Stomach (tissue), 4 donors: ENCODE results near the gene CAPN15.

ENCODE experiments used
- CTCF ChIP-seq, 7 experiments: fragments of 450-650 bp in 4 of 7; fragments of 200-600 bp in 3 of 7; sonication (generic) in 3 of 7; IDR thresholded peaks; one replicate each; pipeline ENCODE4 v1.5.1; 2016 to 2019; ENCODE audit warnings: antibody characterized with exemption in 7 of 7, control low read depth in 2 of 7, mild to moderate bottlenecking in 1 of 7
- POLR2A ChIP-seq, 4 donors: fragments of 450-650 bp; IDR thresholded peaks; one replicate each; pipeline ENCODE4 v1.6.1; 2016; ENCODE audit warnings: antibody characterized with exemption in 4 of 4, control low read depth in 2 of 4, mild to moderate bottlenecking in 1 of 4, moderate library complexity in 1 of 4
- POLR2AphosphoS5 ChIP-seq, 3 donors: sonication (generic); formaldehyde crosslinking; IDR thresholded peaks; one replicate each; pipeline ENCODE4 v1.6.1; 2016; ENCODE audit warnings: antibody characterized with exemption in 3 of 3

DNA sequence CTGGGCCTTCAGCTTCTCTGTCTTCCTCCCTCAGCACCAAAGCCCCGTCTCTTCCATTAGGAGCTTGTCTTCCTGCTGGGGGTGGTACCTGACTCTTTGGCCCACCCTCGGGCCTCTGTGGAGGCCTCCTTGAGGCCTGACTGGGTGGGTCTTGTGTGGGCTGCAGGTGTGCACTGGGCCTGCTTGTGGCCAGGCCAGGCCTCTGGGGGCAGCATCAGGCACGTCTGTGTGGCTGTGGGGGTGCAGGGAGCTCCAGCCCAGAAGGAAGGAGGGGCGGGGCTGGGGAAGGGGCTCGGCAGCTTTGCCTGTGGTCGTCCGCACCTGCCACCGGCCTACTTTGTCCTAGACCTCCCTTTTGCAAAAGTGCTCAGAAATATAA, 49.3 kb downstream of the CAPN15 start:
- TF ChIP-seq CTCF (IDR thresholded peaks at IDR 0.05) (no peak), POLR2AphosphoS5 (IDR thresholded peaks at IDR 0.05) (no peak), POLR2A (IDR thresholded peaks at IDR 0.05) (no peak)
